T-helper 1 cell (primary cell): ENCODE measurements around the gene IRF1.

Experiments used
- DNase-seq, 5 donors: peaks; one replicate each; pipeline ENCODE4 v3.0.0-alpha.2; 2012 to 2020

Gene IRF1

GRCh38 chr5:132500931-132501628 is 10.5 kb upstream of the IRF1 start:
- peak; percentile 50 to 79 (median 63) for DNase-seq

DNA sequence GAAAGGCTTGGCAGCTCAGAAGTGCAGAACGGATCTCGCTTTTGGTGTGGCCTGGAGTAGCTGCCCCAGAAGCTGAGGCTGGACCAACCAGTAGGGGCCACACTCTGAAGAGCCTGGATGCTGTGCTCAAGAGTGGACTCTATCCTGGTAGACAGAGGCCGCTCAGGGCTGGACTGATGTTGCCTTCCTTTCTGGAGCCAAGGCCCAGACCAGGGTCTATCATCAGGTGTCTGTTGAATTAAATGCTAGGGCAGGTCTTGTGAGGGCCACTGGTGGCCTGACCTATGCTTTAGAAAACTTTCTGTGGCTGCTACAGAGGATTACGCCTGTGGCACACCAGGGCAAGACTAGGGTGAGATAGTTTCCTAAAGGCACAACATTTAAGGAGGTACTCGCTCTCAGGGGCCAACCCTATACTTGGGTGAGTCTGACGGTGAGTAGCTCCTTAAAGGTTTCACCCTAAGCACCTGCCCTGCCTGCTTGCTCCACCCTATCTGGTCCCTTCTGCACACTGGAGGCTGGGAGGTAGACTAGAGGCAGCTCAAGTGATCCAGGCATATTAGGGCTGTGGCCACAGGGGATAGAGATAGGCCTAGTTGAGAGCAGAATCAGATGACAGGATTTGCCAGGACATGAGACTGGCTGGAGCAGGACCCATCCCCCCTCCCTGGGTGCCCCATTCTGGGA is 9.8 kb upstream of the IRF1 start:
- DNase-seq, result no peak

DNA sequence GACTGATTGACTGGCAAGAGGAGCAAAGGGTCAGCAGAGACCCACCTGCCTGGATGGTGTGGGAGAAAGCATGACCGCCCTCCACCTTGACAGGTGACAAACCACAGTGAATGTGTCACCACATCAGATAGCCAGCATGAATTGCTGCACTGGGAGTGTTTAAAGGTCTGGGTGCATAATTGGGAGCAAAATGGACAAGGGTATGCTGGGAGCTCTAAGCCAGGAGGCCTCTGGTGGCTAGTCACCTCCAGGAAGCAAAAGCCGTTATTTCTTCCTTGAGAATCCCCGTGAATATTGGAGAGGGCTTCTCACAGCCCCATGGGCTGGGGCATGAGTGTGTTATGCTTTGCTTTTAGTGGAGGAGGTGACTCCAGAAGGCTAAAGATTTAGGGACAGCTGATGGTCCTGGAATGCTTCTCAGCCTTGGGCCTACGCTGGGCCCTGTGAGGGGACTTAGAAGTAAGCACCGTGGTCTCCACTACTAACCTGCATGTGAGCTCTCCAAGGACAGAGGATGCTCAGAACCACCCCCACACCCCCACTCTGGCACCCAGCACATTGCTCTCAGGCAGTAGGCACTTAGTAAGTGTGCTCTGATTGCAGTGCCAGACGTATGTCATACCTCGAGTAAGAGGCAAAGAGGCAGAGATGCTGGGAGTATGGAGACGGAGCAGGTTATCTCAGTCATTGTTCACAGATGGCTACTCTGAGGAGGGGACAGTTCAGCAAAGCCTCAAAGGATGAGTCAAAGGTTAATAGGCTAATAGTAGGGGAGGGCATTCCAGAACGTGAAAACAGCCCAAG is 9.1 kb upstream of the IRF1 start:
- DNase-seq, result peak in 1 of 5 donors; percentile 13

DNA sequence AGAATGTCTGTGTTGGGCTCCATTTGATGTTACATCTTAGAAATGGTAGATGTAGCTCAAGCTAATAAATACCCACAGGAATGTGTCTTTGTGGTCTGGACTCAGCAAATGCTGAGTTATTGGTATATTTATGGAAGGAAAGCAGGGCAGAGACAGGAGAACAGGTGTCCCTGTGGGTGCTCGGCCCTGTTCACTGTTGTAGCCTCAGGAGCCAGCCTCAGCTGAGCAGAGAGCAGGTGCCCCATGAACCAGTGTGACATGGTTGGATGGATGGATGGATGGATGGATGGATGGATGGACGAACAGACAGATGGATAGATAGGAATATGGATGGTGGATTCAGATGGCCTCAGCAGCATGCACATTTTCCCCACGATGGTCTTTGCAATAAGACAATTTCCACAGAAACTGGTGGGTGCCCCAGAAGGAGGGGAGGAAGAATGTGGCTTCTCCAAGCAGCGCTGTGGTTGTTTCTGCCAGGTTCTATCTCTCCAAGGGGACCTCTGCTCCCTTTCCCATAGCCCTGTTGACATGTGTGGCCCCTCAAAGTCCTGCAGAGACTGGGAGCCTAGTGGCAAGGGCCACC is 8.2 kb upstream of the IRF1 start:
- no peak for DNase-seq

GRCh38 chr5:132498152-132498551 is 7.6 kb upstream of the IRF1 start:
- no peak for DNase-seq

DNA sequence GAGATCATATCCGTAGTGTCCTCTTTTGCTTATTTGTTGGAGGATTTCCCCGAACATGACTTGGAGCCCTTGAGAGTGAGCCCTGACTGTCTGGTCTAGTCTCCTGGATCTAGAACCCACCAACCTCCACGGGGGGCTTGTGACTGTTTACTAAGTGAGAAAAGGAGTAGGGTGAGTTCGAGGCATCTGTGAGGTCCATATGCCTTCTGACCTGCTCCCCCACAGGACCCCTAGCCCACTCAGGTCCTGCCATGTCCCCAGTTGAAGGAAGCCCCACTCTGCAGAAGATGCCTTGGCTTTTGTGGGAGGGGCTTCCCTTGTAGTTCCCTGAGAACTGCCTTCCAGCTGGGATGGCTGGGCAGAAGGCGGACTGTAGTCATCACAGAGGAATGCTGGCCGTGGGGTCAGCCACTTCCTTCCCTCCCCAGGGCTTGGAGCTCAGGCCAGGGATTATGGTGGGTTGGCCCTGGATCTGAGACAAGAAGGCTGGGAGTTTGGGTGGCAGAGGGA is 7.0 kb upstream of the IRF1 start:
- no peak for DNase-seq

DNA sequence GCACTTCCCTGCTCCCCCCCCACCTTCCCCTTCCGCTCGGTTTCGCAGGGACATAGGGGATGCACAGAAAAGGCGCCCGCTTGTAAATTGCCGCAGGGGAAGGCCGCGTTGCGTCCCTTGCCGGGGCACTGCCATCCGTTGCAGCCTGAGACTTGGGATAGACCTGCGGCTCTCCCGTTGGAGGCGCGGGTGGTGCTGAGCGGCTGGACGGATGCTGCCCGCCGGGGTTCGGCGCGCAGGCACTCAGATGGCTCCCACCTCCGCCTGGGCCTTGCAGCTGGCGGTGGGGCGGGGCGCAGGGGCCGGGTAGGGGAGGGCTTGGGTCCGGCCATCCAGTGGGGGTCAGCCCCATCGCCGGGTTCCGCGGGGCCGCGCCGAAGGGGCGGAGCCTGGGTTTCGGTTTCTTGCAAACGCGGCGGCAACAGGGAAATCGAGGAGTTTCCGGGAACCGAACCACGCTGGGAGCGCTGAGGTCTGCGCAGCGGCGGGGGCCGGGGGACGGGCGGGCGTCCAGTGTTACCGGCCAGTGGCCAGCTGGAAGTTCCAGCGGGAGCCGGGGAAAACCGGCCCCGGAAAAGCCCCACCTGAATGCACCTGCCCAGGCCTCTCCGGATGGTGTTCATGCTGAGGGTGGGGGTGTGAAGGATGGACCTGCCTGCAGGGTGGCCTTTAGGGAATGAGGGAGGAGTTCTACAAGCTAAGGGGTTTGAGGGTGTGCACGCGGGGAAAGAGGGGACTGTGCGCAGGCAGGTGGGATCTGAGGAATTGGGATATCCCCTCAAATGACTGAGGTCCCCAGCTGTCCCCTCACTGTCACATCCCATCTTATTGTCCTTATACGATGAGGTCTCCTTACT is 6.3 kb upstream of the IRF1 start:
- peak; percentile 47 to 77 (median 55) for DNase-seq

- peak; percentile 81 to 95 (median 82) for DNase-seq
Observed at GRCh38 chr5:132496191-132496630, 5.6 kb upstream of the IRF1 start.

DNA sequence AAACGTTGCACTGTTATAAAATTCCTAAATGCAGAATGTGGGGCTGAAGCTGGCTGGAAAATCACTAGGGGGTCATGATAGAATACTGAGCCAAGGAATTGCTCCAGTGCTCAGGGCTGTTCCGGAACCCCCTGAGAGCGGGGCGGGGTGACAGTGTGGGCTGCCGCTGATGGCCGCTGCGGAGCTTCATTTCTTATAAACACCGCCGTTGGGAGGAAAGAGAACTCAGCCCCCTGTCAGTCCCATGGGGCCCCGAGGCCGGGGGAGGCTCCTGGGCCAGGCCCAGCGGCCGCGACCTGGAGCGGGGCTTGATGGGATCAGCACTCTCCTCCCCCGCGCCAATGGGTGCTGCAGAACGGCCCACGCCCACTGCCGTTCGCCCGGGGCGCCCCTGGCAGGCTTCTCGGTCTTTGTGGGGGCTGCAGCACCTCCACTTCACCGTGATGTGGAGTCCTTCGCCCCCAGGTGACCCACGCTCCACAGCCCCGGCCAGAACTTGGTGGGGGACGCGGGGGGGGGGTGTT is 5.2 kb upstream of the IRF1 start:
- peak; percentile 37 to 83 (median 52) for DNase-seq

GRCh38 chr5:132493821-132494220 is 3.2 kb upstream of the IRF1 start:
- no peak for DNase-seq

- DNase-seq, result no peak
Observed at GRCh38 chr5:132493241-132493640, 2.7 kb upstream of the IRF1 start.

DNA sequence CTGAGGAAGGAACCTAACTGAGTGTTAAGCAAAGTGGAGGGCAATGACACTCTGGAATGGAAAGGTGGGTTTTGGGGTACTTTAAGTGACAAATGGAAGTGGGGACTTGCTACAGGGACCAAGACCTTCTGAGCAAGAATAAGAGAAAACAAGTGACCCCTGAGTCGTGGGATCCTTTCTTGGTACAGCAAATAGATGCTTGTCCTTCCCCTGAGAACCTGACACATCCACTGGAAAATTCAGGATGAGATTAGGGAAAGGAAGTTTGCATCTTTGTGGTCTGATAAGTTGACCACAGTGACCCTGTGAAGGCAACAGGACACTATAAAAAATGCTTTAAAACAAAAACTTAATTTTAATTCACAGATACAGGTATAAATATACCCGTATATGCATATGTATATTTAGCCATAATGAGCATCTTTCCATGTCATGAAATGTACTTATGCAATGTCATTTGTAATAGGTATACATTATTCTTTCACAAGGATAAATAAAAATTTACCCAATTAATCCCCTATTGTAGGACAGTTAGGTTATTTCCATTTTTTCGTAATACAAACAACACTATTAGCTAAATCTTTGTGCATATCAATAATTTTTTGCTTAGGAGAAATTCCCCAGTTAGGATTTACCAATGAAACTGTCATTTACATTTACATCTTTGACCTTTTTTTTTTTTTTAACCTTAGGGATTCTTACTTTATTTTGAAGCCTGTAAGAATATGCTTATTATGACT is 2.0 kb upstream of the IRF1 start:
- DNase-seq, result no peak

DNA sequence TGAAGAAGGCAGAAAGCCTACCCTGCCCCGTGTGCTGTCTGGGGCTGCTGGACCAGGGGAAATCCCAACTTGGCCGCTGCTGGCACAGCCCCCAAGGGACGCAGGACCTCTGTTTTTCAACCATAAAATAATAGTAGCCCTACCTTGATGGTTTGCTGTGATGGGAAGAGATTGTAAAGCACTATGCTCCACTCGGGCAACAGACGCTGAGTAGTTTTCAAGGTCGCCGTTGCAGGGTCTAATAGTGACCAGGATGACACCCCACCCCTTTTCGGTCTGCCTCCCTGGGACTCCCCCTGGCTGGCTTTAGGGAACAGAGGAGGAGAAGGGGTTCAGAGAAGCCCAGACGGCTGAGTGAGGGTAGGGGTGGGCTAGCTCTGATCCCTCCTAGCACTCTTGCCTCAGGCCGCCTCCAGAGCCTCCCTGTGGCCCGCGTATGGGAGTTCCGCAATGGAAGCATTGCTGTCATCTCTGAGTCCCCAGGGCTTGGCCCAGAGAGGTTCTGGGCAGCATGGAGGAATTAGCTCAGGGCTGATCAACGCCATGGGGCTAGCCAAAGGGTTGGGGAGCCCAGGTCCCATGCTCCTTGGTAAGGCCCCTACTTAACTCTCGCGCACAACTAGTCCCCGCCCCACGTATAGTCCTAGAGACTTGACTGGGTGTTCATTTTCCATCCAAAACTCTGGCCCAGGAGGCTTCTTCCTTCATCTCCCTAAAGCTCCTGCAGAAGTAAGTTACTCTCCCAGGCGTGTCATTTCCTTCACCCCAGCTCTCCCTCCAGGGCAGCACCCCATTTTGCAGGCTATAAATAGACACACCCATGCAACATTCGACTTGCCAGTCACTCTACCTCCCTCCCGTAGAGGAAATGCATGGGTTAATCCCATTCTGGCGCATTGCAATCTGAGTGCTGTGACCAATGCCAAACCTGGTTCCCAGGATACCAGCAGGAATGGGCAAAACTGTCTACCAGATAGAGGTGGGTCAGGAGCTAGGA is 1.1 kb upstream of the IRF1 start:
- peak in 2 of 5 donors; percentile 11 to 71 for DNase-seq

DNA sequence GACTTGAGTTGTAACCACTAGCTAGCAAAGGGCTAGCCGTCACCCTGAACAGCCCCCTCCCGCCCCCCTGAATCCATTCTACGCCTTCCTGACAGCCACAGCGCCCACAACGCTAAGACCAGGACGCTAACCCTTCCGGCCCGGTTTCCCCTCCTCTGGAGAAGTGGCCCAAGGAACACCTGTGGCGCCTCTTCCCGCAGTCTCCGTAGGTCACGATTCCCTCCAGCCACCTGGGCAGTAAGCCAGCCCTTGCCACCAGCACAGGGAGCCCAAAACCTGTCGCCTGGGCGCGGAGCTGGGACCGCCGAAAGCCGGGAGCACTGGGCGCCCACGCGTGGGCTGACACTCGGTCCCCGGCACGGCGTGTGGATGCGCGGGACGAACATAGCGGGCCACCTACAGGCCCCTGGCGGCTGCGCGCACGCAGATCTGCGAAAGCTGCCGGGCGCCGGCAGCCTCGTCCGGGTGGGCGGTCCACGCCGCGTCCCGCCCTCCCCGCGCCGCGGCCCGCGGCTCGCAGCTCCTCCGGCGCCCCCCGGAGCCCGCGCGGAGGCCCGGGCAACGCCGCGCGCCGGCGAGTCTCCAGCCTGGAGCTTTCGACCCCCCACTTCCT is 596 bp downstream of the IRF1 start:
- DNase-seq, result peak in 3 of 5 donors; percentile 37 to 59 (median 59)

DNA sequence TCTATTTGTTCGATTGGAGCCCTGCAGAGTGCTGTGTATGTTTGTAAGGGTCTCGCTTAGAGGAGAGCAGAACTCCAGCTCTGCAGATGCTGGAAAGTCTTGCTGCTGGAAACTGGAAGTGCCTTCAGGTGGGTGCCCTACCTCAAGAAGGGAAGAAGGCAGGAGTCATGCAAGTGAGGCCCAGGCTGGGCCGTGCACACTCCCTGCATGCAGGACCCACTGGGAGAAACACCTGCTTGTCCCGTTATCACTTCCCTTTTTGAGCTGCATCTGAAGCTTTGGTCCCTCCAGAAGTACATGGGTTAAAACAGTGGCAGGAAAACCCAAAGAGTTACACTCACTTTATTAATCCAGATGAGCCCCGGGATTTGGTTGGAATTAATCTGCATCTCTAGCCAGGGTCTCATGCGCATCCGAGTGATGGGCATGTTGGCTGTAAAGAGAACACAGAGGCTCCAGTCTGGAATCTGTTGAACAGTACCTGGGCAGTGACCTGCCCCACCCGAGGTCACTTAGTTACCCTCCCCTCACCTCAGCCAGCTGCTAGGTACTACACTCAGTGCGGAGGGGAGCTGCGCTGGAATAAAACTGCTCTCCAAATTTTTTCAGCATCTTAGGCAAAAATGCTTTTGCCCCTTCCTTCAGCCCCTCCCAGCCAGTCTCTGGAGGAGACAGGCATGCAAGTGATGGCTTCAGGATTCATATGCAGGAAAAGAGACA is 1.4 kb downstream of the IRF1 start:
- peak in 1 of 5 donors; percentile 30 for DNase-seq

- DNase-seq, result no peak
Observed at GRCh38 chr5:132488590-132488989, 2.0 kb downstream of the IRF1 start.

DNA sequence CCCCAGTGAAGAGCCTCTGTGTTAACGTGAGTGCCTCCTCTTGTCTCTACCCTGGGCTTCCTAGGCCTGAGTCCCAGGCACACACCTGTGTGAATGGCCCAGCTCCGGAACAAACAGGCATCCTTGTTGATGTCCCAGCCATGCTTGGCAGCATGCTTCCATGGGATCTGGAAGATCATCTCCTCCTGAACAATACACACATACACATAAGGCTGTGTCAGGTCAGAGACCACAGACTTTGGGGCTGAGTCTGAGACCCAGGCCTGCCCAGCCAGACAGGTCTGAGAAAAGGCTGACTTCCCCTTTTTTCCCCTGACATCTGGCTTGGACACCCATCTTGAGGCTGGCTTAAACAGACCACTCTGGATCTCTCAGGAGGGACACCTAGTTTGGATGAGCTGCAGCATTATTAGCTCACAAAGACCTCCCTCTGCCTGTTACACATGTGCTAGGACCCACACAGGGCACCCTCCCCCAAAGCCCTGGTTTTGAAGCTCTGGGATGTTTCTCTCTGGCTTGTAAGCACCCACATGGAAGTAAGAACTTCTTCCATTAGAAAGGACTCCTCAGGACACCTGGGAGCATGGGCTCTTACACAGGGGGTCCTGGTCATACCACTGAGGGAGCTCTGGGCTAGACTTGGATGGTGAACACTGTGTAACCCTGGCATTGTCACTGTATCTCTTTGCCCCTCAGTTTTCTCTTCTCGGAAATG is 2.6 kb downstream of the IRF1 start:
- peak in 1 of 5 donors; percentile 12 for DNase-seq

GRCh38 chr5:132487095-132487428 is 3.5 kb downstream of the IRF1 start:
- DNase-seq, result no peak
